Left lung (tissue), 10 donors: ENCODE results near the gene TMEM39A. TPM values are rescaled to one million over a fixed set of nuclear protein-coding genes. Genes with fewer than 3 reads are reported as not detected.

Experiments used
- ATAC-seq: fragments of 200-7000 bp; cut with Tn5 transposase; one replicate; pipeline ENCODE4 v1.9.1; 2020; ENCODE audit warnings: moderate library complexity
- DNase-seq, 4 donors: peaks; one replicate each; pipeline ENCODE4 v3.0.0-alpha.2; 2013 to 2020
- H3K27ac ChIP-seq, 2 donors: fragments of 200-600 bp; sonication (generic) in 1 of 2; one replicate each; pipeline versions ENCODE4 v1.5.0 to v1.8.0; 2020 to 2021
- H3K27me3 ChIP-seq, 2 donors: fragments of 200-600 bp; sonication (generic) in 1 of 2; one replicate each; pipeline versions ENCODE4 v1.5.0 to v1.8.0; 2020 to 2021
- H3K36me3 ChIP-seq, 2 donors: fragments of 200-600 bp; sonication (generic) in 1 of 2; one replicate each; pipeline versions ENCODE4 v1.5.0 to v1.8.0; 2020 to 2021
- H3K4me1 ChIP-seq, 2 donors: fragments of 200-600 bp; one replicate each; pipeline ENCODE4 v1.8.0; 2021
- H3K4me3 ChIP-seq, 2 donors: fragments of 200-600 bp; sonication (generic) in 1 of 2; one replicate each; pipeline versions ENCODE4 v1.5.0 to v1.8.0; 2020 to 2021; ENCODE audit warnings: mild to moderate bottlenecking in 1 of 2
- H3K9me3 ChIP-seq, 2 donors: fragments of 200-600 bp; sonication (generic) in 1 of 2; one replicate each; pipeline versions ENCODE4 v1.5.0 to v1.8.0; 2020 to 2021
- intact Hi-C, 2 donors: fragments of 100-400 bp; cut with DNase I; formaldehyde crosslinking; loops; one replicate each; pipeline versions ENCODE4 v1.11.2 to v1.14.2; 2022
- polyA plus RNA-seq, 6 donors: library from polyadenylated mRNA; unstranded; fragments of 120-200 nt; gene quantifications; one replicate each; pipeline ENCODE4 v1.2.1, GENCODE V29; 2013; ENCODE audit not compliant: insufficient read length in 6 of 6
- total RNA-seq, 2 donors: library from RNA; stranded (reverse); fragmentation: NEBNext Ultra II Directional; extraction: Animal tissue kit (Norgen Biotek cat#: 25700); gene quantifications; one replicate each; pipeline ENCODE4 v1.2.1, GENCODE V29; 2021
- TF ChIP-seq, protein P1 (sequence below), 2 donors: fragments of 200-600 bp; sonication (generic) in 1 of 2; IDR thresholded peaks; one replicate each; pipeline versions ENCODE4 v1.5.0 to v1.8.0; 2021; ENCODE audit warnings: antibody characterized with exemption in 2 of 2
- donor health status: DM: no; HTN: yes; CAD: no.
- donor health status: DM: no; HTN: no; CAD: no.

TMEM39A gene
- total and polyA plus RNA-seq, 8 donors = 56.6 to 78.5 (median 66.3) TPM

- Histone ChIP-seq H3K9me3 (no peaks in the 10 kb centered on the region), H3K4me3 (peak overlapping the region; percentile 68 to 83), H3K4me1 (peaks cover 7 to 42% of the 10 kb centered on the region in 2 donors), H3K27me3 (no peaks in the 10 kb centered on the region), H3K36me3 (peaks cover 0 to 7% of the 10 kb centered on the region in 2 donors), H3K27ac (peak overlapping the region; percentile 94 to 95)
- TF ChIP-seq, protein P1, sequence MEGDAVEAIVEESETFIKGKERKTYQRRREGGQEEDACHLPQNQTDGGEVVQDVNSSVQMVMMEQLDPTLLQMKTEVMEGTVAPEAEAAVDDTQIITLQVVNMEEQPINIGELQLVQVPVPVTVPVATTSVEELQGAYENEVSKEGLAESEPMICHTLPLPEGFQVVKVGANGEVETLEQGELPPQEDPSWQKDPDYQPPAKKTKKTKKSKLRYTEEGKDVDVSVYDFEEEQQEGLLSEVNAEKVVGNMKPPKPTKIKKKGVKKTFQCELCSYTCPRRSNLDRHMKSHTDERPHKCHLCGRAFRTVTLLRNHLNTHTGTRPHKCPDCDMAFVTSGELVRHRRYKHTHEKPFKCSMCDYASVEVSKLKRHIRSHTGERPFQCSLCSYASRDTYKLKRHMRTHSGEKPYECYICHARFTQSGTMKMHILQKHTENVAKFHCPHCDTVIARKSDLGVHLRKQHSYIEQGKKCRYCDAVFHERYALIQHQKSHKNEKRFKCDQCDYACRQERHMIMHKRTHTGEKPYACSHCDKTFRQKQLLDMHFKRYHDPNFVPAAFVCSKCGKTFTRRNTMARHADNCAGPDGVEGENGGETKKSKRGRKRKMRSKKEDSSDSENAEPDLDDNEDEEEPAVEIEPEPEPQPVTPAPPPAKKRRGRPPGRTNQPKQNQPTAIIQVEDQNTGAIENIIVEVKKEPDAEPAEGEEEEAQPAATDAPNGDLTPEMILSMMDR (IDR thresholded peaks at IDR 0.05) = no peak
- intact Hi-C loops = no loop called here
- ATAC-seq (peak; percentile 26), DNase-seq (peak in 2 of 4 donors; percentile 17 to 19)
Measured at GRCh38 chr3:119497820-119498185, 34.4 kb upstream of the TMEM39A start.

- peaks cover 8 to 17% of the 10 kb centered on the region in 2 donors for H3K4me1 ChIP-seq
- no peak overlapping the region for H3K27ac ChIP-seq
- no peaks in the 10 kb centered on the region for H3K9me3 ChIP-seq
- no peaks in the 10 kb centered on the region for H3K27me3 ChIP-seq
- DNase-seq = no peak
- H3K4me3 ChIP-seq = no peak overlapping the region
- ATAC-seq = no peak
- intact Hi-C loops = no loop called here
- TF ChIP-seq, protein P1 (IDR thresholded peaks at IDR 0.05) = no peak
- H3K36me3 ChIP-seq = peaks cover 0 to 12% of the 10 kb centered on the region in 2 donors
Measured at GRCh38 chr3:119494597-119494996, 31.2 kb upstream of the TMEM39A start.

GRCh38 chr3:119492810-119493209 lies 29.4 kb upstream of the TMEM39A start:
- ATAC-seq (no peak), DNase-seq (no peak)
- H3K4me3 ChIP-seq = no peak overlapping the region
- no peak overlapping the region for H3K27ac ChIP-seq
- TF ChIP-seq, protein P1 (IDR thresholded peaks at IDR 0.05) = no peak
- peaks cover 4 to 10% of the 10 kb centered on the region in 2 donors for H3K4me1 ChIP-seq
- intact Hi-C loops = no loop called here
- no peaks in the 10 kb centered on the region for H3K9me3 ChIP-seq
- no peaks in the 10 kb centered on the region for H3K27me3 ChIP-seq
- H3K36me3 ChIP-seq = peaks cover 0 to 29% of the 10 kb centered on the region in 2 donors

GRCh38 chr3:119492128-119492527 lies 28.7 kb upstream of the TMEM39A start:
- TF ChIP-seq, protein P1 (IDR thresholded peaks at IDR 0.05) = no peak
- H3K4me3 ChIP-seq = no peak overlapping the region
- H3K27me3 ChIP-seq = no peaks in the 10 kb centered on the region
- peaks cover 0 to 36% of the 10 kb centered on the region in 2 donors for H3K36me3 ChIP-seq
- H3K4me1 ChIP-seq = peaks cover 3 to 4% of the 10 kb centered on the region in 2 donors
- no peaks in the 10 kb centered on the region for H3K9me3 ChIP-seq
- H3K27ac ChIP-seq = no peak overlapping the region
- ATAC-seq (peak; percentile 37), DNase-seq (no peak)
- intact Hi-C loops = no loop called here

DNA sequence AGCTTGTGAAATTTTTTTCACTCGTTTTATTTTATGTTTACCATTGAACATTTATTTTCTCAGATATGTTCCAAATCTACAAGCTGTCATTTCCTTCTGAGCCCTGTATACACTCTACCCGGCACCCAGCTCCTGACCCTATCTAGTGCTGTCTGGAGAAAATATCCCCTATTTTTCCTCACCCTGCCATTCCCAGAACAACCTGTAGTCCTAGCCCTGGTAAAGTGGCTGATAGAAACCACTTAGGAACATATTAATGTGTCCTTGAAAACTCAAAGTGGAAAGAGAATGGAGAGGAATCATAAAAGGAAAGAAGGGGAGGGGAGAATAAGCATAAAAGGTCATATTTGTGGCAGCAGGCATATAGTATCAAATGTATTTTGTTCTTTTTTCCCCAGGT lies 26.7 kb upstream of the TMEM39A start:
- ATAC-seq (peak; percentile 69), DNase-seq (no peak)
- Histone ChIP-seq H3K9me3 (no peaks in the 10 kb centered on the region), H3K36me3 (peaks cover 0 to 55% of the 10 kb centered on the region in 2 donors), H3K4me1 (peaks cover 0 to 4% of the 10 kb centered on the region in 2 donors), H3K4me3 (no peak overlapping the region), H3K27ac (no peak overlapping the region), H3K27me3 (no peaks in the 10 kb centered on the region)
- TF ChIP-seq, protein P1 (IDR thresholded peaks at IDR 0.05) = no peak
- intact Hi-C loops = no loop called here
